ENCODE results near the gene MFSD1.

MFSD1 gene

DNA sequence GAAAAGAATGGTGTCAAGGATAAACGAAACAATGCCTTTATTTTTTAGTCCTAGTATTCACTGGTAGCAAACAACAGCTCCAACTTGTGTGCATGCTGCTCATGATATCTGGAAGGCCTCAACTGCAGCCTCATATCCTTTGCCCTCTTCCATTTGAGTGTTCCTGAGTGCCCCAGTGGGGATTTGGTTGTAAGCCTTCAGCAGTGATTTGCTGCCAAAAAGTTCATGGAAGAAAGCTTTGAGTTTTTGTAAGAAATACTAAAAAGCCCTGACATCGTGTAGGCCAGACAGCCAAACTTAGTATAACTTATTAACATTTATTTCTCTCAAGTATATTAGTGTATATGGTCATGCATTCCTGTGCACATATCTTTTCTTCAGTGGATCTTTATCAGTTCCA lies 30.0 kb downstream of the MFSD1 start:
- ChIA-PET POLR2A (no interaction called here), CTCF (no interaction called here)
- TF ChIP-seq ZNF384 (IDR thresholded peaks at IDR 0.05) (no peak), FOXA1 (IDR thresholded peaks at IDR 0.05) (no peak), L3MBTL2 (conservative IDR thresholded peaks at IDR 0.05) (no peak), HDGF (IDR thresholded peaks at IDR 0.05; ENCODE audit: borderline replicate concordance) (no peak), CTBP1 (IDR thresholded peaks at IDR 0.05; ENCODE audit: borderline replicate concordance) (no peak)

DNA sequence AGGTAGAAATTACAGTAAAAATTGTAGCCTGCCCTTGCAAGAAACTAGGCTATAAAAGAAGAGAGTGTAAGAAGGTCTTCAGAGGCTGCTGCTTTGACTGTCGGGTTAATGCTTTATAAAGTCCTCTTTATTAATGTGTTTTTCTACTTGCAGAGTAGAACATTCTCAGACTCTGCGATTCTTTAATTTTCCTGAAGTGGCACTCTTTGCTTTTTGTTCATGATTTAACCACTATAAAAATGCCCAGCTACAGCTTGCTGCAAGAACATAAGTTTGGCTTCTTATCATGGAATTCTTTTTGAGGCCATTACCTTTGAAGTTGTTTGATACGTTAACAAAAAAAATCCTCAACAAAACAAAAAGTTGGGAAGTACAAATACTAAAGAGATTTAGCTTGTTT lies 33.8 kb downstream of the MFSD1 start:
- no peak for TF ChIP-seq HDGF (IDR thresholded peaks at IDR 0.05; ENCODE audit: borderline replicate concordance)
- DNase-seq (ENCODE audit: extremely low spot score) = no peak
- POLR2A ChIA-PET = no interaction called here
- CTCF ChIA-PET = no interaction called here

More for the DNA sequence above, 30.0 kb downstream of the MFSD1 start:
- no peak for DNase-seq (ENCODE audit: extremely low spot score)

DNA sequence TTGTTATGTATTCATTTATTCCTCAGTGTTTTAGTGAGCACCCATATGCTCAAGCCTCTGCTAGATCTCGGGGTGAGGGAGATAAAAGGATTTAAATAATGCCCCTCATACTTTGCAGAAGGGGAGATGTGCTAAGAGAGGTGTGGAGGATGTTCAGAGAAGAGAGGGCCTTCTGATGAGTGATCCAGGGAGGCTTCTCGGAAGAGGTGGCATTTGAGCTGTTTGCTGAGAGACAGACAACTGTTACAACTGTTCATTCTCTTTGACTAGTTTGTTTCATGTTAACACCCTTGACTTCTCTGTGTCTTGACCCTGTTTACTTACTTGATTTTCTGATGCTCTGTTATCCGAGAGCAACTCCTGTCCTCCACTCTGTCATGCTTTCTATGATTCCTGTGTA lies 34.5 kb downstream of the MFSD1 start:
- no peak for DNase-seq (ENCODE audit: extremely low spot score)
- ChIA-PET POLR2A (no interaction called here), CTCF (no interaction called here)
- no peak for TF ChIP-seq BHLHE40 (IDR thresholded peaks at IDR 0.05; ENCODE audit: borderline replicate concordance)
- TF ChIP-seq SP1 (IDR thresholded peaks at IDR 0.05) = no peak
- no peak for TF ChIP-seq NFRKB (IDR thresholded peaks at IDR 0.05)
- TF ChIP-seq ARNT (IDR thresholded peaks at IDR 0.05) = no peak

DNA sequence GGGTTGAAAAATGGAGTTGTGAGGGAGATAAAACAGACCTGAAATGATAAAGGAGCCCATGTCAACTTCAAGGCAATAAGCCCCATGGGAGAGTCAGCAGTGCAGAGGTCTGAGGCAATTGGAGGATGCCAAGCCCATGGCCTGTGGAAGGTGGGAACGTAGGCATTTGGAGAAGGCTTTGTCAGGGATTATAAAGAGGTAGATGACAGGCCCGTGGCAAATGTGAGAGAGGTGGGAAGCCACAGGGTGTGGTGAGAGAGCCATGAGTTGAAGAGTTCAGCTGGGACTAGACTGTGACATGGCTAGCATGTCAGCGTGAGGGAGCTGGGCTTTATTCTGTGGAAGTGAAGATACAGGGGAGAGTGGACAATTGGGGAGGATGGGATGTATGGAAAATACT lies 35.4 kb downstream of the MFSD1 start:
- CTCF ChIA-PET = no interaction called here
- POLR2A ChIA-PET = no interaction called here
- no peak for DNase-seq (ENCODE audit: extremely low spot score)
- TF ChIP-seq, protein P1, sequence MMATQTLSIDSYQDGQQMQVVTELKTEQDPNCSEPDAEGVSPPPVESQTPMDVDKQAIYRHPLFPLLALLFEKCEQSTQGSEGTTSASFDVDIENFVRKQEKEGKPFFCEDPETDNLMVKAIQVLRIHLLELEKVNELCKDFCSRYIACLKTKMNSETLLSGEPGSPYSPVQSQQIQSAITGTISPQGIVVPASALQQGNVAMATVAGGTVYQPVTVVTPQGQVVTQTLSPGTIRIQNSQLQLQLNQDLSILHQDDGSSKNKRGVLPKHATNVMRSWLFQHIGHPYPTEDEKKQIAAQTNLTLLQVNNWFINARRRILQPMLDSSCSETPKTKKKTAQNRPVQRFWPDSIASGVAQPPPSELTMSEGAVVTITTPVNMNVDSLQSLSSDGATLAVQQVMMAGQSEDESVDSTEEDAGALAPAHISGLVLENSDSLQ (IDR thresholded peaks at IDR 0.05) = no peak
- TF ChIP-seq TARDBP (IDR thresholded peaks at IDR 0.05) (no peak), FOXM1 (IDR thresholded peaks at IDR 0.05; ENCODE audit: borderline replicate concordance) (no peak), SUZ12 (IDR thresholded peaks at IDR 0.05) (no peak), BHLHE40 (IDR thresholded peaks at IDR 0.05; ENCODE audit: borderline replicate concordance) (no peak), LEF1 (IDR thresholded peaks at IDR 0.05; ENCODE audit: borderline replicate concordance) (no peak), SP1 (IDR thresholded peaks at IDR 0.05) (no peak), FOXK2 (IDR thresholded peaks at IDR 0.05) (no peak), HDGF (IDR thresholded peaks at IDR 0.05; ENCODE audit: borderline replicate concordance) (no peak), ELF4 (IDR thresholded peaks at IDR 0.05) (no peak), L3MBTL2 (conservative IDR thresholded peaks at IDR 0.05) (no peak), NFRKB (IDR thresholded peaks at IDR 0.05) (no peak), ZNF384 (IDR thresholded peaks at IDR 0.05) (no peak), ARNT (IDR thresholded peaks at IDR 0.05) (no peak), CTBP1 (IDR thresholded peaks at IDR 0.05; ENCODE audit: borderline replicate concordance) (no peak), FOXA1 (IDR thresholded peaks at IDR 0.05) (no peak)

DNA sequence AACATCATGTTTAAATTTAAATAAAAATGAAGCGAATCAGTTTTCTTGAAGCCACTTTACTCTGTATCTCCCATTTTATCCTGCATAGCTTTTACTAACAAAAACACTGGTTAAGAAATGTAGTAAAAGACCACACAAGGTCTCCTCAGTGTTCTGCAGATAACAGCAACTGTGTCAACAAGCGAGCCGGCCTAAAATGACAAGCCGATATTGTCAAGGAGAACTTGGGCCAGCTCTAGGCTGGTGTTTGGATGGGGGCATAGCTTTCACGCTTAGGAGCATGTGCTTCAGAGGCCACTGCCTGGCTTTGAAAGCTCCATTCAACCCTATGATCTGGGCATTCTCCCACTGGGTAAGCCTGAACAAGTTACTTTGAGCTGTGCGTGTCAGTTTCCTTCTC lies 38.1 kb downstream of the MFSD1 start:
- no peak for DNase-seq (ENCODE audit: extremely low spot score)
- TF ChIP-seq, protein P1 (IDR thresholded peaks at IDR 0.05) = no peak
- TF ChIP-seq BHLHE40 (IDR thresholded peaks at IDR 0.05; ENCODE audit: borderline replicate concordance) (no peak), FOXA1 (IDR thresholded peaks at IDR 0.05) (no peak), NFRKB (IDR thresholded peaks at IDR 0.05) (no peak)
- ChIA-PET CTCF (no interaction called here), POLR2A (no interaction called here)

DNA sequence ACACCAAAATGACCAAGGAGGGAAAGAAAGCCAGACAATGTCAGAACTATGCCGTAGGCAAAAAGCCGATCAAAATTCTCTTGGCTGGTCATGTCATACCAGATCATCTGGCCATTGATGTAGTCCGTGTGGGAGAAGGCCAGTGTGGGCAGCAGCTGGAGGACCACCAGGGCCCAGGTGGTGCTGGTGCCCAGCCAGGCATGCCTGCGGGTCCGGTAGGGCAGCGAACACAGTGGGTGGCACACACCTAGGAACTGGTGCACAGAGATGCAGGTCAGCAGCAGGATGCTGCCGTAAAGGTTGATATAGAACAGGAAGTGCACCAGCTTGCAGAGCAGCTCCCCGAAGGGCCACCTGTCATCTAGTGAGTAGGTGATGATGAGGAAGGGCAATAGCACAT lies 39.5 kb downstream of the MFSD1 start:
- POLR2A ChIA-PET = no interaction called here
- no peak for TF ChIP-seq ARNT (IDR thresholded peaks at IDR 0.05)
- TF ChIP-seq LEF1 (IDR thresholded peaks at IDR 0.05; ENCODE audit: borderline replicate concordance) = no peak
- no peak for TF ChIP-seq NFRKB (IDR thresholded peaks at IDR 0.05)
- TF ChIP-seq SUZ12 (IDR thresholded peaks at IDR 0.05) = no peak
- TF ChIP-seq FOXA1 (IDR thresholded peaks at IDR 0.05) = no peak
- no peak for TF ChIP-seq BHLHE40 (IDR thresholded peaks at IDR 0.05; ENCODE audit: borderline replicate concordance)
- TF ChIP-seq TARDBP (IDR thresholded peaks at IDR 0.05) = no peak
- TF ChIP-seq, protein P1 (IDR thresholded peaks at IDR 0.05) = no peak
- no peak for TF ChIP-seq HDGF (IDR thresholded peaks at IDR 0.05; ENCODE audit: borderline replicate concordance)
- no peak for TF ChIP-seq CTBP1 (IDR thresholded peaks at IDR 0.05; ENCODE audit: borderline replicate concordance)
- no peak for TF ChIP-seq ELF4 (IDR thresholded peaks at IDR 0.05)
- TF ChIP-seq FOXM1 (IDR thresholded peaks at IDR 0.05; ENCODE audit: borderline replicate concordance) = no peak
- no peak for TF ChIP-seq ZNF384 (IDR thresholded peaks at IDR 0.05)
- no peak for TF ChIP-seq L3MBTL2 (conservative IDR thresholded peaks at IDR 0.05)
- CTCF ChIA-PET = no interaction called here
- no peak for DNase-seq (ENCODE audit: extremely low spot score)

DNA sequence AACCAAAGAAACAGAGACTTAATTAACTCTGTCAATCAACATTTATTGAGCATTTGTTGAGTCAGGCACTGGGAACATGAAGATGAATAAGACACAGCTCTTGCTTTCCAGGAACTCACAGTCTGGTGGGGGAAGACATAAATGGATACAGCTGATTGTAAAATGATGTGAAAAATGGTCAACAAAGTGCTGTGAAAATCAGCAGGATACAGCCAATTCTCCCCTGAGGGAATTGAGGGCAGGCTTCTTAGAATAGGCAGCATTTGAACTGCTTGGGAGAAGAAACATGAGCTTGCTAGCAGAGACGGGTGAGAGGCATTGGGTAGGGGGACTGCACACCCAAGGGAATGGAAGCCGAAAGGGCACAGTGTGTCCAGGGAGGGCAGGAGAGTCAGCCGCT lies 41.1 kb downstream of the MFSD1 start:
- ChIA-PET POLR2A (no interaction called here), CTCF (no interaction called here)
- TF ChIP-seq, protein P1 (IDR thresholded peaks at IDR 0.05) = peak; percentile 45
- no peak for TF ChIP-seq FOXM1 (IDR thresholded peaks at IDR 0.05; ENCODE audit: borderline replicate concordance)
- TF ChIP-seq LEF1 (IDR thresholded peaks at IDR 0.05; ENCODE audit: borderline replicate concordance) = no peak
- TF ChIP-seq SUZ12 (IDR thresholded peaks at IDR 0.05) = no peak
- no peak for DNase-seq (ENCODE audit: extremely low spot score)

Data from HEK293T (cell line).